Right ventricle myocardium superior (tissue), 1 donor: Measurements from ENCODE around the gene KCNG1. TPM values are rescaled to one million over a fixed set of nuclear protein-coding genes. Genes with fewer than 3 reads are reported as not detected.

ENCODE experiments used
- ATAC-seq: fragments of 200-7000 bp; cut with Tn5 transposase; one replicate; pipeline ENCODE4 v1.9.1; 2020; ENCODE audit warnings: mild to moderate bottlenecking; ENCODE audit not compliant: poor library complexity
- DNase-seq: peaks from one replicate; pipeline ENCODE4 v3.0.0-alpha.2; 2020
- intact Hi-C: fragments of 100-400 bp; cut with DNase I; formaldehyde crosslinking; loops from one replicate; pipeline ENCODE4 v1.11.2; 2022
- total RNA-seq: library from RNA; stranded (reverse); fragmentation: NEBNext Ultra II Directional; extraction: Animal tissue kit (Norgen Biotek cat#: 25700); gene quantifications from one replicate; pipeline ENCODE4 v1.2.1, GENCODE V29; 2021
- donor health status: DM: no; HTN: yes; CAD: no; lungs with severe emphysema.

KCNG1 gene
- total RNA-seq, 1 donor from 2014 or later = 0.32 TPM

GRCh38 chr20:51037532-51038115 lies 14.7 kb upstream of the KCNG1 start:
- ATAC-seq = no peak
- DNase-seq = no peak
- intact Hi-C loops = no loop called here

DNA sequence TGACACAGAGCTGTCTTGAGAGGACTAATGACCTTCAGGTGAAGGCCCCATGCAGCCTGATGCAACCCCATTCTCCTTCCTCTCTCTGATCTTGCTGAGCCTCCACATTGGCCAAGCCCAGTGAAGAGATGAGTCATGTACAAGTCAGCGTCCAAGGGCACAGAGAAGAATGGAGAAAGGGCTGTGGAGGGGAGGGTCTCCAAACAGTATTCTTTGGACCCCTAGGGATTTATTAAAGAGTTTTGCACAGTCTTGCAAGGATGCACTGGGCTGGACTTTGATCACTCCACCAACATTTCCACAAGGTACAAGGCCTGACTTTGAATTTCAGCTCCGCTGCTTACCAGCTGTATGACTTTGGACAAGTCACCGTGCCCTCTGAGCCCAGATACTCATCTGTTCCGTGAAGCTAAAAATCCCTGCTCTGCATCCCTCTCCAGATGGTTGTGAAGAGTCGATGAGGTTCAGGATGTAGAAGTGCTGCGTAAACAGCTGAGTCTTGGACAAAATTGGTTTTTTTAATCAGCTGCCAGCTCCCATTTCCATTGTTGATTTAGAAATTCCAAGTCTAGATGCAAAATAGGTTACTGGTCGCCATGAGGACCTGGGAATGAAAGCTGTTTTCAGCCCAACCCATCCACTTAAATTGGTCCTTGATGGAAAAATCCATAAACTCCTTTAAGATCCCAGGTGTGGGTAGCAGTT lies 14.1 kb upstream of the KCNG1 start:
- DNase-seq (no peak), ATAC-seq (no peak)
- intact Hi-C loops = no loop called here

DNA sequence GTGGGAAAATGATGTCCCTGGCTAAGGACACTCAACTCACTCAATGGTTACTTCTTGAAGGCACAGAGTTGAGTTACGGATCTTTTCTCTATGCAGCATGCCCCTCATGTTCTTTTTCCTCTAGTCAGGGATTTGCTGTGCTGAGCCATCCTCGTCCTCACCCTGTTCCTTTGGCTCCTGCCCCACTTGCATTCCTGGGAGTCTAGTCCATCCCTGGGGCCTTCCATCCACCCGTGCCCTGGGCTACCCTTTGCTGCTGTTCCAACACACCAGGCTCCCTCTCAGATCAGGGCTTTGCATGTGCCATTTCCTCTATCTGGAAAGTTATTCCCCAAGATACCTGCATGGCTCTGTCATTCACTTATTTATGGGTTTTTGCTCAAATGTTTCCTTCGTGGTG lies 13.3 kb upstream of the KCNG1 start:
- DNase-seq = no peak
- ATAC-seq = no peak
- intact Hi-C loops = no loop called here

DNA sequence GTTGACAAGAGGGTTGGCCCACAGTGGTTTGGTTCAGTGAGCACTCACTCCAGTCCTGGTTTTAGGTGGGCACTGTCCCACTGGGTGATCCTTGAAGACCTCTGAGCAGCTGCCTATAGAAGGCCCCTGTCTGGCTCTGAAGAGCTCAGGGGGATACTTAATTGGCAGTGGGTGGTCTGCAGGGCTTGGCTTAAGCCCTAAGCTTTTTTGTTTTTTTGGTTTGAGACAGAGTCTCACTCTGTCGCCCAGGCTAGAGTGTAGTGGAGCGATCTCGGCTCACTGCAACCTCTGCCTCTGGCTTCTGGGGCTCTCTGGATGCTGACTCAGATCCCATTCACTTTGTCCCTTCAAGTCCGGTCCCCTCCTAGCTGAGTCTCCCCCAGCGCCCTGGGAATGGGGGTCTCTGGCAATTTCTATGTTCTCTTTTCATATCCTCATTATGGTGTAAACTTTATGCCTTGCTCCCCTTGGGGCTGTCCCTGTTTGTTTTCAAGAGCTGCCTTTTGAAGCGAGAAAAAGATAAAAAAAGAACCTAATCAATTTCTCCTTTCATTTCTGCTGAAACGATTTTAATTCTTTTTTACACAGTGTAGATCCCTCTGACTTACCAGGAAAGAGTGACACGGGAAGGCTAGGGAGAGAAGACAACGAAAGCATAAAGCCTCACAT lies 12.2 kb upstream of the KCNG1 start:
- no peak for ATAC-seq
- DNase-seq = no peak
- intact Hi-C loops = no loop called here

DNA sequence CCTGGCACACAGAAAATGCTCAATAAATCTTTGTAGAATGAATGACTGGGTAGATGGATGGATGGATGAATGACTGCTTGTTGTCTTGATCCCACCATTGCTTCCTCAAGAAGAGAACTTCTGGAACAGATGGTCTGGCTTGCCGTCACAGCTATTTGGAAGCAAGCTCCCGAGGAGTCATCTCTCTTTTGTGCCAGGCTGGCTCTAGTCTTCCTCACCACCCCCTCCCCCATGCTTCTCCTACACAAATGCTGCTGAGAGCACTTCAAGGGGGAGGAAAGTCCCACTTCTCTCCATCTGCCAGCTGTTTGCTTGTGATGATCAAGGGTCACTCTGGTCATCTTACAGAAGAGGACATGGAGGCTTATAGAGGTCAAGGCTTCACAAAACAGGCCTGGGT lies 11.6 kb upstream of the KCNG1 start:
- DNase-seq (no peak), ATAC-seq (no peak)
- intact Hi-C loops = no loop called here

DNA sequence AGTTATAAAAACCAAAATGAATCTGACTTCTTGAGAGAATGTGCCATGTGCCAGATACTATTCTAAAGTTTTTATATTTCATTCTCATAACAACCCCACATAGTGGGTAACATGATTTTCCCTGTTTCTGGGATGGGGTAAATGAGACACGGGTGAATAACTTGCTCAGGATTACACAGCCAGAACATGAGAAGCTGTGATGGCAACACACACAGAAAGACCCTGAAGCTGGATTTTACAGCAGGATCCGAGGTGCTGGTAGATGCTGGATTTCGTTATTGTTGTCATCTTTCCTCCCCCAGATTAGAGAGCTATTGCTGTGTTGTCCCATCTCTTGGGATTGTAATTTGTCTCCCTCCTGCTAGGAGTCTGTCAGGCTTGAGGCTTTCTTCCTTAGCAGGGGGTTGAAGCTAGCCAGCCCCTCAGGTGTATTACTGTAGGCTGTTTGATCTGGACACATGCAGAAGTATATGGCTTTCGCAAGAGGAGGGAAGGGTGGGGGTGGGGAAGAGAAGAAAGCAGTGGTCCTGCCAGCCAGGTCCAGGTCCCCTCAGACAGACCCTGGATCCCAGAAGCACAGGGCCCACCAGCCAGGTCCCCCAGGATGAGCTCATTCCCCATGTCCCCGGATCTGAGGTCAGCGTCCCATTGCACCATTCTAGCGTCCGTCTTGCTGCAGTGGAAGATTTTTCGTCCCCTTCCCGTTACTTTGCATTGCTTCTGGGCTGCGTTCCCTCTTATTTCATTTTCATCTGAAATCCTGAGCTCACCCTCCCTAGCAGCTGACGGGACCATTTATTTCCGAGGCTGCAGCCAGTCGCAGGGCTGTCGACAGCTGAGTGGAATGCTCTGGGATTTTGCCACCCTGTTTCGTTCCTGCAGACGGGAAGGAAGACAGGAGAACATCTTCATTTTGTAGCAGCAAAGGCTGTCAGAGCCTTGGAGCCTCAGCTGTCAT lies 7.3 kb upstream of the KCNG1 start:
- intact Hi-C loops = no loop called here
- peak; percentile 47 for DNase-seq
- ATAC-seq = peak; percentile 53

GRCh38 chr20:51029556-51029955 lies 6.6 kb upstream of the KCNG1 start:
- intact Hi-C loops = no loop called here
- ATAC-seq = no peak
- DNase-seq = no peak

- DNase-seq (no peak), ATAC-seq (no peak)
- intact Hi-C loops = no loop called here
Observed at GRCh38 chr20:51028616-51029212, 5.8 kb upstream of the KCNG1 start.

DNA sequence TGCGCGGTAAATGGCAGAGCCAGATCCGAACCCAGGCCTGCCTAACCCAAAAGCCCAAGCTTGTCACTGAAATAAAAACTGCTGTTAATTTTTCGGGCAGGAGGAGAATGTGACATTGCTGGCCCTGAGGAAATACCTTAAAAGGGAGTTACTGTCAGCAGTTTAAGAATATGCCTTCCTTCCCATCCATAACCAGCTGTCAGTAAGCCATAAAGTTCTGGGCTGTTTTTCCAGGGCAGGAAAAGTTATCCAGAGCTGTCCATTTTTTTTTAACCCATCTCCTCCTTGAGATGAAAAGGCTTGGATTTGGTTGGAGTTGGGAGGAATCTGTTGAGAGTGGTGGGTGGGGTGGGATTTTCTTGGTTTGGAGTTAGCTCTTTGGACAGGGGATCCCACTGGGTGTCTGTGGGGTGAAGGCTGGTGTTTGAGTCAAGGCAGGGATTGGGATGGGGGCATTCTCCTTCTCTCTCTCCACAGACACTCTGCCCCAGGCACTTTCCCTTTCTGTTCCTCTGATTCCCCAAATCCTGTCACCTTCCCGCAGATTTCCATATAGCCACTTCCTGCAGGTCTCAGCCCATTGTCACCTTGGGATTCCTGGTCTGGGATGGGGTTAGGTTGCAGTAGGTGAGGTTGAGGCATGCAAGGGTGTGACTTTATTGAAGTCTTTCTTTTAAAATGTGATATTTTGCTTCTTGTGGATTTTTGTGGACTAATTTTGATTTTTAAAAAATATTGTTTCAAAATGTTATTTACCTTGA lies 4.3 kb upstream of the KCNG1 start:
- no peak for ATAC-seq
- DNase-seq = no peak
- intact Hi-C loops = no loop called here

GRCh38 chr20:51026269-51026668 lies 3.4 kb upstream of the KCNG1 start:
- ATAC-seq = no peak
- DNase-seq = no peak
- intact Hi-C loops = no loop called here

DNA sequence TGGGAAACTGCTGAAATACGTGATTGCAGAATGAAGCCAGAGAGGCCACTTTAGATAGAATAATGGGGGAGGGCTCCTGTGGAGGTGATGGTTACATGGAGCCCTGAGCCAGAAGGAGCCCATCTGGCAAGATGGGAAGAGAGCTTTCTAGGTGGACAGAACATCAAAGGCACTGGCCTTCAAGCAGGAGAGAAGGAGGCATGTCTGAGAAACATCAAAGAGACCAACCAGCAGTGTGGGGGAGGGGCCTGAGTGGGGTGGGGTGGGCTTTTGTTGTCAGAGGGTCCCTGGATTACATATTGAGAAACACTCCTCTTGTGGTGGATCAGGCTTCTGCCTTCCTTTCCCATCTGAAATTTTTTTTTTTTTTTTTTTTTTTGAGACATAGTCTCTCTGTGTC lies 1.9 kb upstream of the KCNG1 start:
- intact Hi-C loops = no loop called here
- no peak for ATAC-seq
- DNase-seq = no peak

DNA sequence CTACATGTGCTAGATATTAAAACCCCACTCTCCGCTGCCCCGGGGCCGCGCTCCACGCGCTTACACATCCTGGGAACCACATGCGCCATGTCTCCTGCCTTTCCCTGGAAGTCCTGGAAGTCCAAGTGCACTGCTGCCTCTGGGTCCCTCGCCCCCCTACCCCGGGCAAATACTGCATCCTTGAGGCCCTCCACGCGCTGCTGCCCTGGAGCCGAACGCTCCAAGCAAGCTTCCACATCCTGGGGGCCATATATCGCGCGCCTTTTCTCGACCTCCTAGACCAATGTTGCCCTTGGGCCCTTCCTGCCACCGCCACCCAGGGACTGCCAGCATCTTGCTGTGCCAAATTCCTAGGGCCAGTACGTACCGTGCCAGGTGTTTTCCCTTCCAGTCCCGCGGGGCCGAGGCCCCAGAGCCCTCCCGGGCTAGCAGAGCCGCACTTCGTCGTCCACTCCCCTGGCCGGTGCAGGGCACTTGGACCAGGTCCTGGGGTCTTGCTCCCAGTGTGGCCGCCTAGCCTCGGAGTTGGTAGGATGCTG lies 779 bp upstream of the KCNG1 start:
- ATAC-seq (no peak), DNase-seq (no peak)
- intact Hi-C loops = no loop called here

GRCh38 chr20:51022227-51022802 lies 592 bp downstream of the KCNG1 start:
- ATAC-seq = no peak
- DNase-seq = no peak
- intact Hi-C loops = no loop called here

GRCh38 chr20:51021067-51022025 lies 1.6 kb downstream of the KCNG1 start:
- DNase-seq (no peak), ATAC-seq (no peak)
- intact Hi-C loops = no loop called here

DNA sequence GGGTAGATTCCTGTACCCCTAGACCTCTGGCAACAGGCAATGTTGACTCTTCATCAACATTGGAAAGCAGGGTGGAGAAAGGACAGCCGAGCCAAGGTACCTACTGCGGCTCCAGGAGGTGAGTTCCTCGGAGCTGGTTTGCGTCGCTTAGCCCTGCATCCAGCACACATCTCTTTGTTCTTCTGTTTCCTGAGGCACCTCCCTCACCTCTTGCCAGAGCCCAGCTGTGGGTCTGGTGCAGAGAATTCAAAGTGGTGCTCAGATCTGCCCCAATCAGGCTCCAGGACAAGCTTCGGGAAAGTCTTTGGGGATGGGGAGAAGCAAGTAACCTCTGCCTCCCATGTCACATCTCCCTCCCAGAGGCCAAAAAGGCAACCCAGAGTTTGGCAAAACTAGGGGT lies 2.2 kb downstream of the KCNG1 start:
- DNase-seq (no peak), ATAC-seq (no peak)
- intact Hi-C loops = no loop called here
